Measurements from ENCODE around the gene MARF1. TPM values are rescaled to one million over a fixed set of nuclear protein-coding genes. Genes with fewer than 3 reads are reported as not detected.
A peak's percentile ranks its signal among the peaks of the same experiment; 100 is the strongest.
"Not testable (repeated sequence)": the region's sequence is repeated elsewhere in the genome, so short reads cannot be mapped to it uniquely, and the experiment has no call there.

The MARF1 gene
- total RNA-seq, 1 experiment from 2014 or later = 57.6 TPM

- Mint-ChIP-seq H3K27me3 (ENCODE audit: unreplicated experiment) (no peaks in the 10 kb centered on the region), H3K4me3 (ENCODE audit: low read depth, unreplicated experiment) (no peak overlapping the region), H3K4me1 (ENCODE audit: low read depth, unreplicated experiment) (peaks cover 25% of the 10 kb centered on the region), H3K27ac (ENCODE audit: unreplicated experiment) (no peak overlapping the region), H3K9me3 (ENCODE audit: low read depth, unreplicated experiment) (peaks cover 2% of the 10 kb centered on the region), H3K36me3 (ENCODE audit: insufficient read depth, unreplicated experiment) (peaks cover 7% of the 10 kb centered on the region)
- no peak for DNase-seq
- no TSS peak for BruUV-seq (replicated peaks)
- intact Hi-C loops (cut with micrococcal nuclease; ENCODE audit: unreplicated experiment) = no loop called here
- CTCF ChIA-PET = no interaction called here
- no peak for TF ChIP-seq CTCF (IDR thresholded peaks at IDR 0.05; ENCODE audit: unreplicated experiment)
These were observed 68.4 kb downstream of the MARF1 start for GRCh38 chr16:15574614-15574948.

- not testable (repeated sequence) for BruUV-seq (replicated peaks); DNase-seq
These were observed 68.9 kb downstream of the MARF1 start for GRCh38 chr16:15573896-15574613.

GRCh38 chr16:15573274-15573895, 69.6 kb downstream of the MARF1 start:
- CTCF ChIA-PET = interaction anchor here (1.0 to 1.2 kb wide), 2 partner anchors 17 to 39 kb away, joined by 3 to 5 read pairs; no protein-coding TSS in a partner anchor

More at GRCh38 chr16:15573896-15574613, 68.9 kb downstream of the MARF1 start:
- H3K9me3 Mint-ChIP-seq (ENCODE audit: low read depth, unreplicated experiment); H3K4me3 Mint-ChIP-seq (ENCODE audit: low read depth, unreplicated experiment); H3K27ac Mint-ChIP-seq (ENCODE audit: unreplicated experiment); H3K36me3 Mint-ChIP-seq (ENCODE audit: insufficient read depth, unreplicated experiment); H3K27me3 Mint-ChIP-seq (ENCODE audit: unreplicated experiment); CTCF ChIA-PET; intact Hi-C loops (cut with micrococcal nuclease; ENCODE audit: unreplicated experiment): not testable (repeated sequence)
- peaks cover 25% of the 10 kb centered on the region for H3K4me1 Mint-ChIP-seq (ENCODE audit: low read depth, unreplicated experiment)

GRCh38 chr16:15572329-15573001, 70.5 kb downstream of the MARF1 start:
- CTCF ChIA-PET = interaction anchor here (1.0 to 1.2 kb wide), 2 partner anchors 18 to 38 kb away, joined by 3 to 5 read pairs; no protein-coding TSS in a partner anchor
- no peak overlapping the region for H3K4me3 Mint-ChIP-seq (ENCODE audit: low read depth, unreplicated experiment)

More at GRCh38 chr16:15573274-15573895, 69.6 kb downstream of the MARF1 start:
- intact Hi-C loops (cut with micrococcal nuclease; ENCODE audit: unreplicated experiment) = no loop called here
- H3K4me3 Mint-ChIP-seq (ENCODE audit: low read depth, unreplicated experiment) = no peak overlapping the region
- peaks cover 7% of the 10 kb centered on the region for H3K36me3 Mint-ChIP-seq (ENCODE audit: insufficient read depth, unreplicated experiment)
- no peak for DNase-seq
- BruUV-seq (replicated peaks) = no TSS peak
- peaks cover 25% of the 10 kb centered on the region for H3K4me1 Mint-ChIP-seq (ENCODE audit: low read depth, unreplicated experiment)
- TF ChIP-seq CTCF (IDR thresholded peaks at IDR 0.05; ENCODE audit: unreplicated experiment) = no peak
- H3K27me3 Mint-ChIP-seq (ENCODE audit: unreplicated experiment) = no peaks in the 10 kb centered on the region
- peak overlapping the region; percentile 31 for H3K27ac Mint-ChIP-seq (ENCODE audit: unreplicated experiment)
- H3K9me3 Mint-ChIP-seq (ENCODE audit: low read depth, unreplicated experiment) = peaks cover 2% of the 10 kb centered on the region

More at GRCh38 chr16:15572329-15573001, 70.5 kb downstream of the MARF1 start:
- no peak for DNase-seq
- Mint-ChIP-seq H3K9me3 (ENCODE audit: low read depth, unreplicated experiment) (peaks cover 2% of the 10 kb centered on the region), H3K27ac (ENCODE audit: unreplicated experiment) (peak overlapping the region; percentile 31), H3K36me3 (ENCODE audit: insufficient read depth, unreplicated experiment) (peaks cover 7% of the 10 kb centered on the region), H3K27me3 (ENCODE audit: unreplicated experiment) (no peaks in the 10 kb centered on the region), H3K4me1 (ENCODE audit: low read depth, unreplicated experiment) (peaks cover 25% of the 10 kb centered on the region)
- BruUV-seq (replicated peaks) = no TSS peak
- intact Hi-C loops (cut with micrococcal nuclease; ENCODE audit: unreplicated experiment) = no loop called here
- TF ChIP-seq CTCF (IDR thresholded peaks at IDR 0.05; ENCODE audit: unreplicated experiment) = no peak

Measured in Calu3 (cell line).